HEK293 (cell line): ENCODE results near the gene EPHB1.
A peak's percentile ranks its signal among the peaks of the same experiment; 100 is the strongest.

Source experiments
- CTCF ChIA-PET: fragments of 350-600 bp; formaldehyde crosslinking; extraction: SDS; loops from one replicate; lab custom pipeline; 2021; ENCODE audit warnings: antibody characterized with exemption; lab: Yijun Ruan, JAX
- POLR2A ChIA-PET: fragments of 300-600 bp; formaldehyde crosslinking; extraction: SDS; loops from one replicate; lab custom pipeline; 2020; ENCODE audit warnings: antibody characterized with exemption, inconsistent platforms; lab: Yijun Ruan, JAX
- H3K27ac ChIP-seq: fragments of 200-500 bp; sonication (Bioruptor generic); 2 replicates; pipeline ENCODE4 v1.5.1; 2014; ENCODE audit warnings: low read depth, low read length, control low read depth, inconsistent platforms; ENCODE audit errors: extremely low read depth
- H3K36me3 ChIP-seq, 2 experiments: fragments of 200-500 bp in 1 of 2; sonication (Bioruptor generic) in 1 of 2; 1 replicate in 1 of 2; 2 replicates in 1 of 2; pipeline ENCODE4 v1.5.1; 2014 to 2017; ENCODE audit warnings: inconsistent platforms in 2 of 2, low read length in 2 of 2; ENCODE audit not compliant: control insufficient read depth in 2 of 2, insufficient read depth in 1 of 2
- H3K4me1 ChIP-seq: fragments of 200-500 bp; sonication (Bioruptor generic); 2 replicates; pipeline ENCODE4 v1.5.1; 2014; ENCODE audit warnings: mild to moderate bottlenecking, low read length, inconsistent platforms; ENCODE audit not compliant: control insufficient read depth, insufficient read depth
- H3K4me3 ChIP-seq: 2 replicates; pipeline ENCODE4 v1.5.1; 2011; ENCODE audit warnings: low read depth, mild to moderate bottlenecking, control low read depth, low read length, moderate library complexity
- H3K9me3 ChIP-seq: fragments of 200-500 bp; sonication (Bioruptor generic); 2 replicates; pipeline ENCODE4 v1.5.1; 2014; ENCODE audit warnings: low read depth, low read length, inconsistent platforms; ENCODE audit not compliant: control insufficient read depth, insufficient read depth
- GLIS1 ChIP-seq: fragments of 450-650 bp; formaldehyde crosslinking; IDR thresholded peaks from 2 replicates; pipeline ENCODE4 v1.5.1; 2016; ENCODE audit warnings: missing biosample characterization, missing genetic modification characterization
- KLF8 ChIP-seq: fragments of 450-650 bp; formaldehyde crosslinking; IDR thresholded peaks from 2 replicates; pipeline ENCODE4 v1.5.1; 2016; ENCODE audit warnings: missing biosample characterization, missing genetic modification characterization
- MEIS1 ChIP-seq: sonication (generic); formaldehyde crosslinking; IDR thresholded peaks from 2 replicates; pipeline ENCODE4 v1.8.1; 2022; ENCODE audit warnings: missing genetic modification reagents, mild to moderate bottlenecking, borderline replicate concordance
- SCRT1 ChIP-seq: fragments of 450-650 bp; formaldehyde crosslinking; IDR thresholded peaks from 2 replicates; pipeline ENCODE4 v1.5.1; 2016; ENCODE audit warnings: missing biosample characterization, missing genetic modification characterization, borderline replicate concordance
- YY2 ChIP-seq: fragments of 450-650 bp; formaldehyde crosslinking; IDR thresholded peaks from 2 replicates; pipeline ENCODE4 v1.5.1; 2016; ENCODE audit warnings: missing biosample characterization, missing genetic modification characterization
- ZEB2 ChIP-seq: fragments of 450-650 bp; formaldehyde crosslinking; IDR thresholded peaks from 2 replicates; pipeline ENCODE4 v1.5.1; 2016; ENCODE audit warnings: missing biosample characterization, missing genetic modification characterization
- ZNF140 ChIP-seq: fragments of 450-650 bp; formaldehyde crosslinking; IDR thresholded peaks from 2 replicates; pipeline ENCODE4 v1.5.1; 2016; ENCODE audit warnings: missing biosample characterization, missing genetic modification characterization
- ZNF146 ChIP-seq: fragments of 450-650 bp; formaldehyde crosslinking; IDR thresholded peaks from 2 replicates; pipeline ENCODE4 v1.5.1; 2016; ENCODE audit warnings: missing biosample characterization, missing genetic modification characterization
- ZNF16 ChIP-seq: fragments of 450-650 bp; formaldehyde crosslinking; IDR thresholded peaks from 2 replicates; pipeline ENCODE4 v1.5.1; 2016; ENCODE audit warnings: low read depth, missing biosample characterization, missing genetic modification characterization
- ZNF184 ChIP-seq: fragments of 450-650 bp; IDR thresholded peaks from 2 replicates; pipeline ENCODE4 v1.5.1; 2018; ENCODE audit warnings: missing biosample characterization, mild to moderate bottlenecking, missing genetic modification characterization
- ZNF239 ChIP-seq: fragments of 450-650 bp; formaldehyde crosslinking; IDR thresholded peaks from 2 replicates; pipeline ENCODE4 v1.5.1; 2016; ENCODE audit warnings: missing biosample characterization, missing genetic modification characterization
- ZNF248 ChIP-seq: fragments of 450-650 bp; formaldehyde crosslinking; IDR thresholded peaks from 2 replicates; pipeline ENCODE4 v1.5.1; 2017; ENCODE audit warnings: missing biosample characterization, missing genetic modification characterization
- ZNF266 ChIP-seq: fragments of 450-650 bp; formaldehyde crosslinking; IDR thresholded peaks from 2 replicates; pipeline ENCODE4 v1.5.1; 2016; ENCODE audit warnings: missing biosample characterization, missing genetic modification characterization, low read depth
- ZNF274 ChIP-seq, 2 experiments: fragments of 200-500 bp in 1 of 2; fragments of 450-650 bp in 1 of 2; sonication (Bioruptor generic) in 1 of 2; formaldehyde crosslinking in 1 of 2; IDR thresholded peaks; 2 replicates each; pipeline versions ENCODE4 v1.5.1 to v1.6.1; 2014 to 2016; ENCODE audit warnings: borderline replicate concordance in 1 of 2, inconsistent platforms in 1 of 2, low read length in 1 of 2, missing biosample characterization in 1 of 2, missing genetic modification characterization in 1 of 2
- ZNF324 ChIP-seq: fragments of 450-650 bp; formaldehyde crosslinking; IDR thresholded peaks from 2 replicates; pipeline ENCODE4 v1.5.1; 2016; ENCODE audit warnings: missing biosample characterization, missing genetic modification characterization
- ZNF335 ChIP-seq: fragments of 450-650 bp; formaldehyde crosslinking; conservative IDR thresholded peaks from 2 replicates; pipeline ENCODE4 v1.5.1; 2016; ENCODE audit warnings: missing biosample characterization, missing genetic modification characterization
- ZNF423 ChIP-seq: fragments of 450-650 bp; formaldehyde crosslinking; IDR thresholded peaks from 2 replicates; pipeline ENCODE4 v1.5.1; 2016; ENCODE audit warnings: missing biosample characterization, missing genetic modification characterization
- ZNF514 ChIP-seq: fragments of 450-650 bp; formaldehyde crosslinking; IDR thresholded peaks from 2 replicates; pipeline ENCODE4 v1.5.1; 2016; ENCODE audit warnings: missing biosample characterization, missing genetic modification characterization
- ZNF623 ChIP-seq: fragments of 450-650 bp; formaldehyde crosslinking; IDR thresholded peaks from 2 replicates; pipeline ENCODE4 v1.5.1; 2016; ENCODE audit warnings: missing biosample characterization, missing genetic modification characterization
- ZNF624 ChIP-seq: fragments of 450-650 bp; formaldehyde crosslinking; IDR thresholded peaks from 2 replicates; pipeline ENCODE4 v1.5.1; 2017; ENCODE audit warnings: missing biosample characterization, missing genetic modification characterization
- ZNF707 ChIP-seq: fragments of 450-650 bp; formaldehyde crosslinking; IDR thresholded peaks from 2 replicates; pipeline ENCODE4 v1.5.1; 2016; ENCODE audit warnings: missing biosample characterization, missing genetic modification characterization
- ZNF76 ChIP-seq: fragments of 450-650 bp; formaldehyde crosslinking; IDR thresholded peaks from 2 replicates; pipeline ENCODE4; 2016; ENCODE audit warnings: low read depth, missing biosample characterization, missing genetic modification characterization, borderline replicate concordance
- ZNF843 ChIP-seq: fragments of 450-650 bp; formaldehyde crosslinking; IDR thresholded peaks from 2 replicates; pipeline ENCODE4 v1.5.1; 2016; ENCODE audit warnings: missing biosample characterization, missing genetic modification characterization
- TF ChIP-seq, protein P1 (sequence below): fragments of 450-650 bp; IDR thresholded peaks from 2 replicates; pipeline ENCODE4 v1.5.1; 2018; ENCODE audit warnings: missing biosample characterization, mild to moderate bottlenecking, missing genetic modification characterization
- TF ChIP-seq, protein P2 (sequence below): fragments of 450-650 bp; formaldehyde crosslinking; IDR thresholded peaks from 2 replicates; pipeline ENCODE4 v1.5.1; 2016; ENCODE audit warnings: missing biosample characterization, missing genetic modification characterization
- TF ChIP-seq, protein P3 (sequence below): fragments of 450-650 bp; formaldehyde crosslinking; IDR thresholded peaks from 2 replicates; pipeline ENCODE4 v1.5.1; 2016; ENCODE audit warnings: missing biosample characterization, missing genetic modification characterization
- TF ChIP-seq, protein P4 (sequence below): fragments of 450-650 bp; formaldehyde crosslinking; IDR thresholded peaks from 2 replicates; pipeline ENCODE4 v1.5.1; 2017; ENCODE audit warnings: missing biosample characterization, missing genetic modification characterization

EPHB1 gene

DNA sequence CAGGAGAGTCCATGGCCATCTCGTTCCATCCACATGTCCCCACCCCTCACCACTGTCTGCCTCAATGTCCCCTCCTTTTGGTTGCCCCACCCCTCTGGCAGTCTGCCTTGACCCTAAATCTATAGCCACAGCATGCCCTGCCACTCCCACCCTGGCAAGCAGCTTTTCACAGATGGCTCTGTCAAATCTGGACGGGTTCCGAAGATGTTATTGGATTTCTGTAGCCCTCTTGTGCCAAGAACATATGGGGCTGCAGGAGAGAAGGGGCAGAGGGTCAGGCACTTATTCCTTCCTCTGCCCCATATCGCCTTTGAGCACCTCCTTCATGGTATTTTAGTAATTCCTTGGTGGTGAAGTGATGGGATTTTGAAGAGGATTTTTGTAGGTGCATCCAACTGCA, 57.1 kb downstream of the EPHB1 start:
- ChIA-PET CTCF (interaction anchor here (0.6 kb wide), 1 partner anchor 57 kb away, joined by 3 read pairs; no protein-coding TSS in a partner anchor), POLR2A (no interaction called here)
- H3K4me3 ChIP-seq, result no peak overlapping the region
- no peaks in the 10 kb centered on the region for H3K4me1 ChIP-seq
- H3K36me3 ChIP-seq, result no peaks in the 10 kb centered on the region
- TF ChIP-seq, protein P1, sequence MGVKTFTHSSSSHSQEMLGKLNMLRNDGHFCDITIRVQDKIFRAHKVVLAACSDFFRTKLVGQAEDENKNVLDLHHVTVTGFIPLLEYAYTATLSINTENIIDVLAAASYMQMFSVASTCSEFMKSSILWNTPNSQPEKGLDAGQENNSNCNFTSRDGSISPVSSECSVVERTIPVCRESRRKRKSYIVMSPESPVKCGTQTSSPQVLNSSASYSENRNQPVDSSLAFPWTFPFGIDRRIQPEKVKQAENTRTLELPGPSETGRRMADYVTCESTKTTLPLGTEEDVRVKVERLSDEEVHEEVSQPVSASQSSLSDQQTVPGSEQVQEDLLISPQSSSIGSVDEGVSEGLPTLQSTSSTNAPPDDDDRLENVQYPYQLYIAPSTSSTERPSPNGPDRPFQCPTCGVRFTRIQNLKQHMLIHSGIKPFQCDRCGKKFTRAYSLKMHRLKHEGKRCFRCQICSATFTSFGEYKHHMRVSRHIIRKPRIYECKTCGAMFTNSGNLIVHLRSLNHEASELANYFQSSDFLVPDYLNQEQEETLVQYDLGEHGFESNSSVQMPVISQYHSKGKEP (tag by site-specific recombination), result no peak
- TF ChIP-seq YY2 (tag by site-specific recombination) (no peak), ZNF239 (tag by site-specific recombination) (no peak), ZNF16 (tag by site-specific recombination) (no peak), ZNF707 (tag by site-specific recombination) (no peak), ZEB2 (tag by site-specific recombination) (no peak)
- no peaks in the 10 kb centered on the region for H3K9me3 ChIP-seq
- no peak overlapping the region for H3K27ac ChIP-seq

DNA sequence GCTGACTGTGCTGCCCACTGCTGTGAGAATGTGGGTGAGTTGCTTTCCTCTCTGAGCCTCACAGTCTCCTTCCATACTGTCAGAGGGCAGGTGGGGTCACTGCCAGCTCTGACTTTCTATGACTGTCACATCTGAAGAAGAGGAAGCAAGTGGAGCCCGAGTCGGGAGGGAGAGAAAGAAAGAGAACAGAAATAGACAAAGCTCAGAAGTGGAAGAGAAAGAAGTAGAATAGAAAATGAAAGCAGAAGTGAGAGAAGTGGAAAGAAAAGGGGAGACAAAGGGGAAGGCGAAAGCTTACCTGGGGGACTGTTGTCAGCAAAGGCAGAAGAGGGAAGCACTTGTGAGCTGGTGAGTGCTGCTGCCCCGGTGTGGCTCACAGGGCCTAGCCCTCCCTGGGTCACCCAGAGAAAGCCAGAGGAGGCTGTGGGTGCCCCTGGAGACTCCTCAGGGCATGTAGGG, 57.9 kb downstream of the EPHB1 start:
- Histone ChIP-seq H3K4me3 (no peak overlapping the region), H3K4me1 (no peaks in the 10 kb centered on the region), H3K9me3 (no peaks in the 10 kb centered on the region), H3K27ac (no peak overlapping the region)
- CTCF ChIA-PET, result interaction anchor here (0.6 kb wide), 1 partner anchor 14 kb away, joined by 3 read pairs; no protein-coding TSS in a partner anchor
- no peak for TF ChIP-seq ZNF623
- no peak for TF ChIP-seq KLF8 (tag by site-specific recombination)
- TF ChIP-seq, protein P2, sequence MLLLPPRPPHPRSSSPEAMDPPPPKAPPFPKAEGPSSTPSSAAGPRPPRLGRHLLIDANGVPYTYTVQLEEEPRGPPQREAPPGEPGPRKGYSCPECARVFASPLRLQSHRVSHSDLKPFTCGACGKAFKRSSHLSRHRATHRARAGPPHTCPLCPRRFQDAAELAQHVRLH (tag by site-specific recombination), result no peak
- no peak for TF ChIP-seq ZNF624 (tag by site-specific recombination)
- TF ChIP-seq, protein P3, sequence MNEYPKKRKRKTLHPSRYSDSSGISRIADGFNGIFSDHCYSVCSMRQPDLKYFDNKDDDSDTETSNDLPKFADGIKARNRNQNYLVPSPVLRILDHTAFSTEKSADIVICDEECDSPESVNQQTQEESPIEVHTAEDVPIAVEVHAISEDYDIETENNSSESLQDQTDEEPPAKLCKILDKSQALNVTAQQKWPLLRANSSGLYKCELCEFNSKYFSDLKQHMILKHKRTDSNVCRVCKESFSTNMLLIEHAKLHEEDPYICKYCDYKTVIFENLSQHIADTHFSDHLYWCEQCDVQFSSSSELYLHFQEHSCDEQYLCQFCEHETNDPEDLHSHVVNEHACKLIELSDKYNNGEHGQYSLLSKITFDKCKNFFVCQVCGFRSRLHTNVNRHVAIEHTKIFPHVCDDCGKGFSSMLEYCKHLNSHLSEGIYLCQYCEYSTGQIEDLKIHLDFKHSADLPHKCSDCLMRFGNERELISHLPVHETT (tag by site-specific recombination), result no peak
- no peak for TF ChIP-seq MEIS1 (CRISPR knock-in tag)
- no peak for TF ChIP-seq ZNF335
- TF ChIP-seq ZNF514 (tag by site-specific recombination), result no peak
- TF ChIP-seq, all 188 proteins: peak for 0
- POLR2A ChIA-PET, result no interaction called here
- no peaks in the 10 kb centered on the region for H3K36me3 ChIP-seq

DNA sequence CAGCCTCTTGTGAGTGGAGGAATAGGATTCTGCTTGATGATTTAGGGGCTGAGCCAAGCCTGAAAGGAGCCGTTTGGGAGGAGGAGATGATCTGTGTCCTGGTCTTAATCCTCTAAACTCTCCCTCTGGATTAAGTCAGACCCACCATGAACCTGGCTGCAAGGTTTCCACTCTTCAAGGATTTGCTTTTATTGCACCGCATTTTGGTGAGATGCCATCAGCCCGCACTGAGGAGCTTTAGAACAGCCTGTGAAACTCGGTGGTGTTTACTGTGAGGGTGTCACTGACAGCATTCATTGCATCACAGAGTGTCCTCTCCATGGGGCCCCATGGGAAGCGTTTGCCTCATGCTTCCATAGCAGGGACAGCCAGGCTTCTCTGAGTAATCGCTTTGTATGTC, 59.2 kb downstream of the EPHB1 start:
- CTCF ChIA-PET, result interaction anchor here (0.7 kb wide), 1 partner anchor 31 kb away, joined by 3 read pairs; no protein-coding TSS in a partner anchor

DNA sequence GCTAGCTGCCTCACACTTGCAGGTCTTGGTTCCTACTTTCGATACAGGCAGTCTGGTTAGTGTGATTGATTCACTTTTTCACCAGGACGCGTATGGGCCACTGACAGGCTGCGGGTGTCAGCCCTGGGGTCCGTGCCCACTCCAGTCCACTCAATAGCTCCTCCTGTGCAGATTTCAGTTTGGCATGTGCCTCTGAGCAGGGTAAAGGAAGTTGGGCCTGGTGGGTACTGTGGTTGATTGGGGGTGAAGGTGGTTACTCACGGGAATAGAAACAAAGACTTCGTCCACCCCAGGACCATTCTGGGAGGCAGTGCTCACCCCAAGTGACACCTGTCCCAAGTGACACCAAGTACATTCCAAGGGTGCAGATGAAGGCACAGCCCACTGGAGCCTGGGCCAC, 62.3 kb downstream of the EPHB1 start:
- H3K4me3 ChIP-seq, result no peak overlapping the region
- no peaks in the 10 kb centered on the region for H3K9me3 ChIP-seq
- no peaks in the 10 kb centered on the region for H3K4me1 ChIP-seq
- no peak overlapping the region for H3K27ac ChIP-seq
- POLR2A ChIA-PET, result no interaction called here
- CTCF ChIA-PET, result no interaction called here
- no peaks in the 10 kb centered on the region for H3K36me3 ChIP-seq
- TF ChIP-seq ZNF266 (tag by site-specific recombination), result no peak
- TF ChIP-seq, protein P4, sequence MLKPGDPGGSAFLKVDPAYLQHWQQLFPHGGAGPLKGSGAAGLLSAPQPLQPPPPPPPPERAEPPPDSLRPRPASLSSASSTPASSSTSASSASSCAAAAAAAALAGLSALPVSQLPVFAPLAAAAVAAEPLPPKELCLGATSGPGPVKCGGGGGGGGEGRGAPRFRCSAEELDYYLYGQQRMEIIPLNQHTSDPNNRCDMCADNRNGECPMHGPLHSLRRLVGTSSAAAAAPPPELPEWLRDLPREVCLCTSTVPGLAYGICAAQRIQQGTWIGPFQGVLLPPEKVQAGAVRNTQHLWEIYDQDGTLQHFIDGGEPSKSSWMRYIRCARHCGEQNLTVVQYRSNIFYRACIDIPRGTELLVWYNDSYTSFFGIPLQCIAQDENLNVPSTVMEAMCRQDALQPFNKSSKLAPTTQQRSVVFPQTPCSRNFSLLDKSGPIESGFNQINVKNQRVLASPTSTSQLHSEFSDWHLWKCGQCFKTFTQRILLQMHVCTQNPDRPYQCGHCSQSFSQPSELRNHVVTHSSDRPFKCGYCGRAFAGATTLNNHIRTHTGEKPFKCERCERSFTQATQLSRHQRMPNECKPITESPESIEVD, result no peak
- TF ChIP-seq ZNF140, result no peak
- TF ChIP-seq ZNF843, result no peak
- no peak for TF ChIP-seq ZNF184
- TF ChIP-seq ZNF324 (tag by site-specific recombination), result no peak
- TF ChIP-seq ZNF274 (IDR thresholded peaks at IDR 0.05; ENCODE audit: low read length), result no peak
- no peak for TF ChIP-seq ZNF274 (tag by site-specific recombination; IDR thresholded peaks at IDR 0.05; ENCODE audit: borderline replicate concordance)

More for the DNA sequence above, 59.2 kb downstream of the EPHB1 start:
- TF ChIP-seq ZNF76 (no peak), SCRT1 (tag by site-specific recombination) (no peak), GLIS1 (0 out of 2 replicates have a peak, but pooled peaks have one; percentile 15), ZNF248 (tag by site-specific recombination) (no peak), ZNF514 (tag by site-specific recombination) (no peak), ZNF146 (tag by site-specific recombination) (no peak), ZNF423 (tag by site-specific recombination) (no peak)
- H3K36me3 ChIP-seq, result no peaks in the 10 kb centered on the region
- POLR2A ChIA-PET, result no interaction called here
- H3K27ac ChIP-seq, result no peak overlapping the region
- no peaks in the 10 kb centered on the region for H3K4me1 ChIP-seq
- no peaks in the 10 kb centered on the region for H3K9me3 ChIP-seq
- no peak overlapping the region for H3K4me3 ChIP-seq
